HFFc6 (cell line): ENCODE results near the gene CUL2. TPM values are rescaled to one million over a fixed set of nuclear protein-coding genes. Genes with fewer than 3 reads are reported as not detected.
"Not testable (repeated sequence)": the region's sequence is repeated elsewhere in the genome, so short reads cannot be mapped to it uniquely, and the experiment has no call there.

ENCODE experiments used
- DNase-seq: peaks from one replicate; pipeline ENCODE4 v3.0.0-alpha.2; 2018
- H3K27ac Mint-ChIP-seq: 2 replicates; pipeline ENCODE4 v1.8.0; 2020; ENCODE audit warnings: mild to moderate bottlenecking, mixed read lengths
- H3K27me3 Mint-ChIP-seq: 2 replicates; pipeline ENCODE4 v1.8.0; 2021; ENCODE audit warnings: mild to moderate bottlenecking, moderate library complexity, mixed read lengths; ENCODE audit not compliant: insufficient read depth
- H3K36me3 Mint-ChIP-seq: 2 replicates; pipeline ENCODE4 v1.8.0; 2021; ENCODE audit warnings: low read depth, mixed read lengths
- H3K4me1 Mint-ChIP-seq: 2 replicates; pipeline ENCODE4 v1.8.0; 2020; ENCODE audit warnings: low read depth, mixed read lengths
- H3K4me3 Mint-ChIP-seq: 2 replicates; pipeline ENCODE4 v1.8.0; 2020; ENCODE audit warnings: mild to moderate bottlenecking, moderate library complexity, mixed read lengths
- H3K9me3 Mint-ChIP-seq: 2 replicates; pipeline ENCODE4 v1.8.0; 2020; ENCODE audit warnings: mild to moderate bottlenecking, mixed read lengths
- CTCF ChIP-seq: fragments of 200-600 bp; sonication (generic); IDR thresholded peaks from 2 replicates; pipeline ENCODE4 v1.5.0; 2021; ENCODE audit warnings: antibody characterized with exemption, mild to moderate bottlenecking
- total RNA-seq, 6 experiments: library from RNA; stranded (reverse); fragmentation: NEBNext Ultra II Directional; extraction: Animal tissue kit (Norgen Biotek cat#: 25700); gene quantifications; 2 replicates in 1 of 6; 3 replicates in 5 of 6; pipeline ENCODE4 v1.2.3, GENCODE V29; 2021

CUL2 gene
- total RNA-seq, 6 experiments from 2014 or later = 42.5 to 55.7 (median 51.3) TPM

- no peak for TF ChIP-seq CTCF
- H3K4me1 Mint-ChIP-seq = peaks cover 47% of the 10 kb centered on the region
- H3K9me3 Mint-ChIP-seq = no peaks in the 10 kb centered on the region
- H3K4me3 Mint-ChIP-seq = no peak overlapping the region
- peaks cover 50% of the 10 kb centered on the region for H3K36me3 Mint-ChIP-seq
- H3K27me3 Mint-ChIP-seq = no peaks in the 10 kb centered on the region
- no peak for DNase-seq
- no peak overlapping the region for H3K27ac Mint-ChIP-seq
Measured at GRCh38 chr10:35046074-35046473, 44.1 kb downstream of the CUL2 start.

- H3K4me3 Mint-ChIP-seq, H3K27me3 Mint-ChIP-seq, H3K9me3 Mint-ChIP-seq, H3K27ac Mint-ChIP-seq, DNase-seq: not testable (repeated sequence)
- Mint-ChIP-seq H3K4me1 (peaks cover 51% of the 10 kb centered on the region), H3K36me3 (peaks cover 46% of the 10 kb centered on the region)
Measured at GRCh38 chr10:35045275-35045674, 44.9 kb downstream of the CUL2 start.

- H3K27me3 Mint-ChIP-seq = no peaks in the 10 kb centered on the region
- peak; percentile 17 for DNase-seq
- peaks cover 39% of the 10 kb centered on the region for H3K36me3 Mint-ChIP-seq
- peak overlapping the region; percentile 17; the same call in 1 of the 2 replicates for H3K4me3 Mint-ChIP-seq
- H3K9me3 Mint-ChIP-seq = no peaks in the 10 kb centered on the region
- H3K4me1 Mint-ChIP-seq = peaks cover 52% of the 10 kb centered on the region
- TF ChIP-seq CTCF = no peak
- peak overlapping the region; percentile 86 for H3K27ac Mint-ChIP-seq
Measured at GRCh38 chr10:35043796-35044344, 46.3 kb downstream of the CUL2 start.

GRCh38 chr10:35042783-35043182 lies 47.4 kb downstream of the CUL2 start:
- TF ChIP-seq CTCF = no peak

GRCh38 chr10:35041502-35041879 lies 48.6 kb downstream of the CUL2 start:
- peak overlapping the region; percentile 86 for H3K27ac Mint-ChIP-seq
- DNase-seq = no peak
- peaks cover 52% of the 10 kb centered on the region for H3K4me1 Mint-ChIP-seq
- no peaks in the 10 kb centered on the region for H3K9me3 Mint-ChIP-seq
- H3K36me3 Mint-ChIP-seq = peaks cover 35% of the 10 kb centered on the region
- TF ChIP-seq CTCF = no peak
- 0 out of 2 replicates have a peak, but pooled peaks cover 3% of the 10 kb centered on the region for H3K27me3 Mint-ChIP-seq
- H3K4me3 Mint-ChIP-seq = peak overlapping the region; percentile 24

More at GRCh38 chr10:35042783-35043182, 47.4 kb downstream of the CUL2 start:
- no peak for DNase-seq
- no peak overlapping the region for H3K4me3 Mint-ChIP-seq
- no peaks in the 10 kb centered on the region for H3K9me3 Mint-ChIP-seq
- peaks cover 32% of the 10 kb centered on the region for H3K36me3 Mint-ChIP-seq
- peak overlapping the region; percentile 86 for H3K27ac Mint-ChIP-seq
- no peaks in the 10 kb centered on the region for H3K27me3 Mint-ChIP-seq
- peaks cover 52% of the 10 kb centered on the region for H3K4me1 Mint-ChIP-seq

GRCh38 chr10:35040760-35041501 lies 49.2 kb downstream of the CUL2 start:
- 0 out of 2 replicates have a peak, but pooled peaks cover 3% of the 10 kb centered on the region for H3K27me3 Mint-ChIP-seq
- no peaks in the 10 kb centered on the region for H3K9me3 Mint-ChIP-seq
- H3K4me3 Mint-ChIP-seq = peak overlapping the region; percentile 24
- H3K27ac Mint-ChIP-seq = peak overlapping the region; percentile 86
- peaks cover 52% of the 10 kb centered on the region for H3K4me1 Mint-ChIP-seq
- no peak for TF ChIP-seq CTCF
- DNase-seq = peak; percentile 73
- peaks cover 30% of the 10 kb centered on the region for H3K36me3 Mint-ChIP-seq
